ENCODE results near the gene SLC25A43.
A peak's percentile ranks its signal among the peaks of the same experiment; 100 is the strongest.
"Not testable (repeated sequence)": the region's sequence is repeated elsewhere in the genome, so short reads cannot be mapped to it uniquely, and the experiment has no call there.

The SLC25A43 gene

GRCh38 chrX:119398974-119399771 is at the start of gene SLC25A43:
Gene SLC25A43 (plus strand): TSS chrX:119399336. CDS start chrX:119399404, 68 bp downstream.
- DNase-seq (ENCODE audit: low spot score), result peak; percentile 86

GRCh38 chrX:119359618-119360382 is 39.3 kb upstream of the SLC25A43 start:
- peak; percentile 7 for DNase-seq (ENCODE audit: low spot score)

DNA sequence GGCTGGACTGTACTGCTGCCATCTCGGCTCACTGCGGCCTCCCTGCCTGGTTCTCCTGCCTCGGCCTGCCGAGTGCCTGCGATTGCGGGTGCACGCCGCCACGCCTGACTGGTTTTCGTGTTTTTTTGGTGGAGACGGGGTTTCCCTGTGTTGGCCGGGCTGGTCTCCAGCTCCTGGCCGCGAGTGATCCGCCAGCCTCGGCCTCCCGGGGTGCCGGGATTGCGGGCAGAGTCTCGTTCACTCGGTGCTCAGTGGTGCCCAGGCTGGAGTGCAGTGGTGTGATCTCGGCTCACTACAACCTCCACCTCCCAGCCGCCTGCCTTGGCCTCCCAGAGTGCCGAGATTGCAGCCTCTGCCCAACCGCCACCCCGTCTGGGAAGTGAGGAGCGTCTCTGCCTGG is 37.7 kb upstream of the SLC25A43 start:
- not testable (repeated sequence) for DNase-seq (ENCODE audit: low spot score)

DNA sequence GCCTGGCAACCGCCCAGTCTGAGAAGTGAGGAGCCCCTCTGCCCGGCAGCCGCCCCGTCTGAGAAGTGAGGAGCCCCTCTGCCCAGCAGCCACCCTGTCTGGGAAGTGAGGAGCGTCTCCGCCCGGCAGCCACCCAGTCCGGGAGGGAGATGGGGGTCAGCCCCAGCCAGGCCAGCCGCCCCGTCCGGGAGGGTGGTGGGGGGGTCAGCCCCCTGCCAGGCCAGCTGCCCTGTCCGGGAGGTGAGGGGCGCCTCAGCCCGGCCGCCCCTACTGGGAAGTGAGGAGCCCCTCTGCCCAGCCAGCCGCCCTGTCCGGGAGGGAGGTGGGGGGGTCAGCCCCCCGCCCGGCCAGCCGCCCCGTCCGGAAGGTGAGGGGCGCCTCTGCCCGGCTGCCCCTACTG is 37.1 kb upstream of the SLC25A43 start:
- DNase-seq (ENCODE audit: low spot score), result not testable (repeated sequence)

DNA sequence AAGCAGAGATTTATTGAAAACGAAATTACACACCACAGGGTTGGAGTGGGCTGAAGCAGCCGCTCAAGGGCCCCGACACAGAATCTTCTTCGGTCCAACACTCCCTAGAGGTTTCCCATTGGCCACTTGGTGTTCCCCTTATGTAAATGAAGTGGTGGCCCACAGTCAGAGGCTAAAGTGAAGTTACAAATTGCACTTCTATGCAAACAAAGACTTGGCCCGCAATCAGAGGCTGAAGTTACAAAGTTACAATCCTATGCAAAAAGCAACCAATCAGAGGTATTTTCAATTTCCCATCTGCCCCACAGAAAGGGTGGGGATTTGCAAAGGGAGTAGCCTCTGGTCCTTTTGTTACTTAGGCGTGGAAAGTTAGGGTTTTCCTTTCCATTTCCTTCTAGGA is 35.7 kb upstream of the SLC25A43 start:
- DNase-seq (ENCODE audit: low spot score), result no peak

GRCh38 chrX:119371861-119372260 is 27.3 kb upstream of the SLC25A43 start:
- DNase-seq (ENCODE audit: low spot score), result not testable (repeated sequence)

DNA sequence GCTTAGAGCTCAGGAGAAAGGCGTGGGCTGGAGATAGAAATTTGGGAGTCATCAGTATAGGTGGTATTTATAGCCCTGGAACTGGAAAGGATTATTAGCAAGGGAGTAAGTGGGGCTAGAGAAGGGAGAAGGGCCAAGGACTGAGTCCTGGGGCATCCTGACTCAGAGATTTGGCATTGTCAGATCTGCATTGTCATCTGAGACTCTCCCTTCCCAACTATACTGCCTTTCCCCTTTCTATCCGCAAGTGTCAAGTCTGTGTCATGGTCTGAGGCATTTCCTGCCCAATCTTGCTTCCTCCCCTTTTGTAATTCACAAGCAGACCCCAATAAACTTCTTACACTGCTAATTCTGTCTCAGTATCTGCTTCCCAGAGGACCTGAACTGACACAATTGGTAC is 24.4 kb upstream of the SLC25A43 start:
- DNase-seq (ENCODE audit: low spot score), result peak; percentile 59

GRCh38 chrX:119375561-119375960 is 23.6 kb upstream of the SLC25A43 start:
- DNase-seq (ENCODE audit: low spot score), result peak; percentile 25

DNA sequence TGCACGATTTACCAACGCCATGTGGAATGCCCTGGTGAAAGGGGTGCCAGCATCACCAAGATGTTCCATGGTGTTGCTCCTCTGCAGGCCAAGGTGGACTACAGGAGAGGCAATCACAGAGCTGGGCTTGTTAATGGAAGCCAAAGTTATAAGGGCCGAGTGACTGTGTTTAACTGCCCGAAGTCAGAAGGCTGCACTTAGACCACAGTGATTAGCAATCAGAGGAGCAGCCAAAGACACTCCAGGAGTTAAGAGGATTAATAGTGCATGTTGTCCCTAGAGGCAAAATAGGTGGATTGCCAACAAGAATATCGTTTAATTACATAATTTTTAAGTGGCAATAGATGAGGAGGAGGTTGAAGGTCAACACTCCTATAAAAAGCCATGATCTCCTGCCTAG is 22.8 kb upstream of the SLC25A43 start:
- DNase-seq (ENCODE audit: low spot score), result no peak

DNA sequence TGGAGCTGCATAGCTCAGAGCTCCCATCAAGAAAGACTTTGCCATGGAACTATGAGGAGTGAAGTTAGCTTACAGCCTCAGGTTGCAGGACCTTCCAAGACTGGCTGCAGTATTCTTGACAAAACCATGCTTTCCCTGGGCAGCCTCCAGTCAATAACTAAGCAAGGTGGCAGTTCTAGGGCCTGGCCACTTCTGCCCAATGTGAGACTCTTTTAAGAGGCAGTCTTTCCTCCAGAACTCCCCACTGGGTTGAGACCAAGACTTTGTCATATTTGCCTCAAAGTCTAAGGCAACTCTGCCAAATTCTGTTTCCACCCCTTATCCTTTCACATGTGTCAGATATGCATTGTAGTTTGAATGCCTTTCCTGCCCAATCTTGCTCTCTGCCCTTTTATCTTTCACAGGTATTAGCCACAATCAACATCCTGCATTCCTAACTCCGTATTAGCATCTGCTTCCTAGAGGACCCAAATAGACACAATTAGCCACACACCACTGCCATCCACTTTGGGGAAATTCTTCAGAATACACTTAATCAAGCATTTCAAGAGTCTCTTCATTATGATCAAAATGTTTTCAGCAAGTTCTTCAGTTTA is 17.7 kb upstream of the SLC25A43 start:
- DNase-seq (ENCODE audit: low spot score), result no peak

DNA sequence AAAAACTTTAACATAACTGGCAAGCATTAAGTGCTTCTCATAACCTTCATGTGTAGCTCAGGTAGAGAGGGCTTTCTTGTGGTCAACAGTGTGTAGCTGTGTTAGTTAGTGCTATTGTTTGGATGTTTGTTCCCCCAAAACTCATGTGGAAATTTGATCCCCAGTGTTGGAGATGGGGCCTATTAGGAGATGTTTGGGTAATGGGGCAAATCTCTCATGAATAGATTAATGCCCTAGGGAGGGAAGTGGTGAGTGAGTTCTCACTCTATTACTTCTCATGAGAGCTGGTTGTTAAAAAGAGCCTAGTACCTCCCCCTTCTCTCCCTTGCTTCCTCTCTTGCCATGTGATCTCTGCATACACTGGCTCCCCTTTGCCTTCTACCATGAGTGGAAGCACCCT is 16.5 kb upstream of the SLC25A43 start:
- DNase-seq (ENCODE audit: low spot score), result no peak

- DNase-seq (ENCODE audit: low spot score), result not testable (repeated sequence)
Measured at GRCh38 chrX:119386685-119387084, 12.5 kb upstream of the SLC25A43 start.

DNA sequence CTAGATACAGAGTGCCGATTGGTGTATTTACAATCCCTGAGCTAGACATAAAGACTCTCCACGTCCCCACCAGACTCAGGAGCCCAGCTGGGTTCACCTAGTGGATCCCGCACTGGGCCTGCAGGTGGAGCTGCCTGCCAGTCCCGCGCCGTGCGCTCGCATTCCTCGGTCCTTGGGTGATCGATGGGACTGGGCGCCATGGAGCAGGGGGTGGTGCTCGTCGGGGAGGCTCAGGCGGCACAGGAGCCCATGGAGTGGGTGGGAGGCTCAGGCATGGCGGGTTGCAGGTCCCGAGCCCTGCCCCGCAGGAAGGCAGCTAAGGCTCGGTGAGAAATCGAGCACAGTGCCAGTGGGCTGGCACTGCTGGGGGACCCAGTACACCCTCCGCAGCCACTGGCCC is 11.7 kb upstream of the SLC25A43 start:
- not testable (repeated sequence) for DNase-seq (ENCODE audit: low spot score)

GRCh38 chrX:119389214-119389613 is 9.9 kb upstream of the SLC25A43 start:
- no peak for DNase-seq (ENCODE audit: low spot score)

GRCh38 chrX:119389871-119390501 is 9.2 kb upstream of the SLC25A43 start:
- DNase-seq (ENCODE audit: low spot score), result no peak

GRCh38 chrX:119391279-119391678 is 7.9 kb upstream of the SLC25A43 start:
- peak; percentile 54 for DNase-seq (ENCODE audit: low spot score)

GRCh38 chrX:119393144-119393543 is 6.0 kb upstream of the SLC25A43 start:
- DNase-seq (ENCODE audit: low spot score), result no peak

- DNase-seq (ENCODE audit: low spot score), result no peak
Measured at GRCh38 chrX:119398587-119398973, 556 bp upstream of the SLC25A43 start.

GRCh38 chrX:119399772-119400101 is 601 bp downstream of the SLC25A43 start:
- DNase-seq (ENCODE audit: low spot score), result peak; percentile 72

GRCh38 chrX:119401569-119401968 is 2.4 kb downstream of the SLC25A43 start:
- no peak for DNase-seq (ENCODE audit: low spot score)

- DNase-seq (ENCODE audit: low spot score), result no peak
Measured at GRCh38 chrX:119402588-119402987, 3.5 kb downstream of the SLC25A43 start.

DNA sequence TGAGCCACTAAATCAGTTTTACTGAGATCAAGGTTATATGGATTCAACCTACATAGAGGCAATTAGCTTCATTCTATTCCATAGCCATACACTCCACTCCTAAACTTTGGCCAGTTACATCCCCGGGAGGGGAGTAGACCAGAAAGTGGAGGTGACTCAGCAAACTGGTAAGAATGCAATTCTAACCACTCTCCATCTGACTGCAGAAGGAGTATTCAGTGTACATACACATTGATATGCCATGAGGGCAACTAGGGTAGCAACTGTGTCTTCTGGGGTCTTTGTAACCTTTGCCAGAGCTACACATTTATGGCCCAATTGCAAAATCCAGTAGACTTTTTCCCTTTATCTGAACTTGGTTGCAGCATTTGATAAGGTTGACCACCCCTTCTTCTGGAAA is 7.6 kb downstream of the SLC25A43 start:
- DNase-seq (ENCODE audit: low spot score), result peak; percentile 29

GRCh38 chrX:119407681-119408080 is 8.5 kb downstream of the SLC25A43 start:
- no peak for DNase-seq (ENCODE audit: low spot score)

Data from GM03348 (cell line).